Measurements from ENCODE around the gene SOX9.
"Not testable (repeated sequence)": the region's sequence is repeated elsewhere in the genome, so short reads cannot be mapped to it uniquely, and the experiment has no call there.

Gene SOX9

DNA sequence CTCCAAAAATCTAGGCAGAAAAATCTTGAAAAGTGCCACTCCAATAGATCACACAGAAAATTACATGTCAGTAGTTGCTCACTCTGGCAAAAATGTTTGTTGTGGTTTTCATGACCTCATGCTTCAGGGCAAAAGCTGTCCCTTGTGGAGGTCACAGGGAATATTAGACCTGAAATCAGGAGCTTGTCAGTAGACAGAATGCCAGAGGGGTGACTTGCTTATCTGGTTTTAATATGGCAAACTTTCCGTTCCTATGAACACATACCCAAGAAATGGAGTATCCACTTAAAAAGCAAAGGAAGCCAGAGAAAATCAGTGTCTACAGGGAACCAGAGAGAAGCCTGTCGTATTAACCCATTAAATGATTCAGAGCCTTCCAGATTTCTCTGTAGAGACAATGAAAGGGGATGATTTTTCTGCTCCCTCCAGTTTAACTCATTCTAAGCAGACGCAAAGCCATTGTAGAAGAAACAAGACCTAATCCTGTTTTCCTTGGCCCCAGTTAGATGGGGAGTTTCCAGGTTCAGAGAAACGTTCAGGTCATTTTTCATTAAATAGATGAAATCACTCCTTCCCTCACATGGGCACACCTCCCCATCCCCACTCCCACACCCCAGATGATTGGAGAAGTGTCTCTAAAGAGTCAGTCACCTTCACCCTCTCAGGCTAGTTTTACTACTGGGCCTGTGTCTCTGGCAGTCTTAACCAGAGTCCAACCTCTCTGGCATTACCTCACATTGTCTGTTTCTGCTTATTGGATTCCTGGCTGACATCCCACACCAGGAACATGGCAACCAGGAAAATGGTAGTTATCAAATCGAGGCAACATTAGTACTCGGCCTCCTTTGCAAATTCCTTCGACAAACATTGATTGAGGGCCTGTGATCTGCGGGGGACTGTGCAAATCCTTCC is 6.0 kb downstream of the SOX9 start:
- DNase-seq (ENCODE audit: low read depth, low spot score): no peak

DNA sequence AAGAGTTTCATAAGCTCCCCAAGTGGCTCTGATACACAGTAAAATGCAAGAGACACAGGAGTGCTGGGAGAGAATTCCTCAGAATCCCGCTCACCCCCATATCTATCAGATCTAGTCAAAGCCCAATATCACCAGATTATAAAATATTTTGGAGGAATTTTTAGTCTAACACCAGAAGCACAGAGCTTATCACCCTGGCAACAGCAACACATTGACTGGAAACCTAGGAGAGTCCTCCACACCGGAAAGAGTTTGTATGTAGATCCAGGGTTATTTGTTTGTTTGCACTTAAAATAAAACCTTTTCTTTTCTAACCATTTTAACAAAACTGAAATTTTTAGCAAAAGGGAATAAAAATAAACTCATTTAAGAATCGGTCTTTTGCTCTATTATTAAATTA is 7.2 kb downstream of the SOX9 start:
- DNase-seq (ENCODE audit: low read depth, low spot score): no peak

DNA sequence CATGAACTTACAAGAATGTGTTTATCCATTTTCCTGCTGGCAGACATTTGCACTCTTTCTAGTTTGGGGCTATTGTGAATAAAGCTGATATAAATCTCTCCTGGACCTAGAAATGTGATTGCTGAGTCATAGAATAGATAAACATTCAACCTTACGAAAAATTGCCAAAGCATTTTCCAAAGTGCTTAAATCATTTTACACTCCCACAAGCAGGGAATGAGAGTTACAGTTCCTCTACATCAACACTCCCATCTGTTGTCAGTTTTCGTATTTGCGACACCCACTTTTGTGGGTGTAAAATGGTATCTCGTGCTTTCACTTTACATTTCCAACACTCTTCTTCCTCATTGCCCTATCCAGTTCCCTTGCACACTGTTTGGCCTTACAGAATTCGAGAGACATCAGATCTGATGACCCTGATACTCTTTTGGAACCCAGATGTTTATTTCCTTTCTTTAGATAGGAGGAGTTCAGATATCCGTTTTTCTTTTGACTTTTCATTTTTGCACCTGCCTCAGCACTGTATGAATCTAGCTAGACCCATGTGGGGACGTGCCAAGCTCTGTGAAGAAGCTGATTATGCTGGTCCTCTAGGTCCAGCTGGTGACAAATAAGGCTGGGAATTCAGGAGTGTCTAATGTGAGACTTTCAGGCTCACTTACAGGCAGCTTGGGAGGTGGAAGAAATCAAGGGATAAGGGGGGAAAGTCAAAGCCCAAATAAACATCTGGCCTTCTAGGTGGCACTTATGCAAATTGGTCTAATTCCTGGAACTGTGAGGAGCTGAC is 14.0 kb downstream of the SOX9 start:
- DNase-seq (ENCODE audit: low read depth, low spot score): no peak

DNA sequence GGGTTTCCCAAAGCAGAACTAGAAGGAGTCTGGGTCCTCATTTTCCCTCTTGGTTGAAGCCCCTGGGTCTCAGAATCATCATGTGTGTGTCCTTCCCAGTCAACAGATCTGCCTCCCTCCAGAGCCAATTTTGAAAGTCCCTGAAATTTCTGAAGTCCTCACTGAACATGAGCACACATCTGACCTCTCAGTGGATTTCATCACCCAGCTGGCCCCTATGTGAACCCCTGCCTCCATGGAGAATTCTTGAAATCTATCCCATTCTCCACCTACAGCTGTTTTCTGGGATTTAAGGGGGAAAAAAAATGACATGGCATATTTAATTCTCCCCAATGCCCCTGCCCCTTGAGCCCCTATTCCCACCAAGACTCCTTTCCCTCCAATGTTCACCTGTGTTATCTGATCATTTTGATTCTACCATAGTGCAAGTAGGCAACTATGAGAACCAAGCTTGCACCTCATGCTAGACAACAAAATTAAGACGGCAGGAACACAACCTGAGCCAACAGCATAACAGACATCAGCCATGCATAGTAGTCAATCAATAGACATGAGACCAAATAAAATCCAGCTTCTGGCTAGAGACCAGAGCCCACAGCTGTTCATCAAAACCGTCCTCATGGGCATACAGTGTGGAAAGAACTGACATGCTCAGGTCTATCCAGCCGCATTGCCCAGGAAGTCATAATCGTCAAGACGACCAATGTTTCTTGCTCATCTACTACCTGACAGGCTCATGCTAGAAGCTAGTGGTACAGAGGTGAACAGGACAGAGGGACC is 14.9 kb downstream of the SOX9 start:
- no peak for DNase-seq (ENCODE audit: low read depth, low spot score)

DNA sequence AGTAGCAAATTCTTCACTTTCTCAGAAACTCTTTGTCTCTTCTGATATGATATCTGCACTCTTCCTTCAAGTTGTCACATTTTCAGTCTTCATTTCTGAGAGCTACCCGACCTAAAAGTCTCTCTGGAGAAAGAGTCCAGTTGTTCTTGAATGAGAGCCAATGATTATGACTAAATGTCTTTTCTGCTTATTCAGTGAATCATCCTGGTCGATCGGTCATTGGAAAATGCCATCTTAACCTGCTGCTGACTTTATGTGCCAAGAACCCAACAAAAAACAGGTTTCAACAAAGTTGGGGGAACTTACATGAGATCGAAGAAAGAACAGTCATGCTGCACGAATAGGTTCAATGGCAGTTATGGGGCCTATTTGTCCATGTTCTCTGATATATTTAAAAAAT is 15.9 kb downstream of the SOX9 start:
- no peak for DNase-seq (ENCODE audit: low read depth, low spot score)

DNA sequence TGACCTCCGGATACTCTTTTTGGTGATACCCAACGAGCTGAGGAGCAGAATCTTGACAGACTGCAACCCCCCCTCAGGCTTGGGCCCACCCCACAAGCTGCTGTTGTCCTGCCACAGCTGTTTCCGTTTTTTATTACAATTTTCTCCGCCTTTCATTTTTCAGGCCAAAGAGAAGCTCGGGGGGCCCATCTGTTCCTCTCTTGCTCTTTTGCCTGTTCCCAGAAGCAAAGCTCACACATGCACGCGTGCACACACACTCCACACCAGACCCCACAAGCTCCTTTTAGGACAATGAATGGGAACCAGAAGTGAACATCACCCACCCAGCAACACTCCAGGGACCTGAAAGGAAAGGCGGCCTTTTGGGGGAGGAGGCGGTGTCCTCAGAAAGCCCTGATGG is 16.3 kb downstream of the SOX9 start:
- DNase-seq (ENCODE audit: low read depth, low spot score): no peak

DNA sequence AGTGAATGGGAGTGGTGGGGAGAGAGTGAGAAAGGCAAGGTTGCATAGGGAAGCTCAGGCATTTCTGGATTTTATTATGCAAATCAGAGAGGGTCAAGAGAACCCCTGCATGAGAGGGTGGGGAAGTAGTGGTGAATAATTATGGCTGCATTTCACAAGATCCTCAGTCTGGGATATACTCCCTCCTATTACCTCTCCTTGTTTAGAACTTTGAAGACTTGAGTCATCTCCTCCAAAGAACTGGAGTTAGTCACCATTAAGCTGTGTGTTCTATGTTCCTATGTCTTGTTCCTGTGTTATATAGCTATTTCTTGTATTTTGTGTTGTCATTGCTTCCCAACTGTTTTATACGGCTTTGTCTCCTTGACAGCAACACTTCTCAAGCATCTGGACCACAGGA is 18.4 kb downstream of the SOX9 start:
- DNase-seq (ENCODE audit: low read depth, low spot score): no peak

DNA sequence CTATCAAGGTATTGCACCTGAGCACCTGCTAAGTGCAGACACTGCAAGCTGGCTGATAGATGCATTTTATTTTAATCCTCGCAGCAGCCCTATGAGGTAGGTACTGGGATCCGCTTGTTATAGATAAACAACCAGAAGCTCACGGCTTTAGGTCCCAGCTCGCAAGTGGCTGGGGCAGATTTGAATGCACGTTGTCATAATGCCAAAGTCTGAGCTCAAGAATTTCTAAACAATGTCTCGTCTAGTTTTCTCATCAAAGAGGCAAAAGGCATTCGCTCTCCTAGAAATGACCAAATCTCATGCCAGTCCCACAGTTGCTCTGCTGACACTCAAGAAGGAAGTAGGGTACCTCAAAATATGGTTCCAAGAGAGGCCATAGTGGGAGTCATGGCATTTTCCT is 20.5 kb downstream of the SOX9 start:
- DNase-seq (ENCODE audit: low read depth, low spot score): no peak

DNA sequence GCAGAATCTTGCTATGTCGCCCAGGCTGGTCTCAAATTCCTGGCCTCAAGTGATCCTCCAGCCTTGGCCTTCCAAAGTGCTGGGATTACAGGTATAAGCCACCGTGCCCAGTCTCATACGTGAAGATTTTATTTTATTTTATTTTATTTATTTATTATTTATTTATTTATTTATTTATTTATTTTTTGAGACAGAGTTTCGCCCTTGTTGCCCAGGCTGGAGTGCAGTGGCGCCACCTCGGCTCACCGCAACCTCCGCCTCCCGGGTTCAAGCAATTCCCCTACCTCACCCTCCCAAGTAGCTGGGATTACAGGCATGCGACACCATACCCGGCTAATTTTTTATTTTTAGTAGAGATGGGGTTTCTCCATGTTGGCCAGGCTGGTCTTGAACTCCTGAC is 21.3 kb downstream of the SOX9 start:
- not testable (repeated sequence) for DNase-seq (ENCODE audit: low read depth, low spot score)

DNA sequence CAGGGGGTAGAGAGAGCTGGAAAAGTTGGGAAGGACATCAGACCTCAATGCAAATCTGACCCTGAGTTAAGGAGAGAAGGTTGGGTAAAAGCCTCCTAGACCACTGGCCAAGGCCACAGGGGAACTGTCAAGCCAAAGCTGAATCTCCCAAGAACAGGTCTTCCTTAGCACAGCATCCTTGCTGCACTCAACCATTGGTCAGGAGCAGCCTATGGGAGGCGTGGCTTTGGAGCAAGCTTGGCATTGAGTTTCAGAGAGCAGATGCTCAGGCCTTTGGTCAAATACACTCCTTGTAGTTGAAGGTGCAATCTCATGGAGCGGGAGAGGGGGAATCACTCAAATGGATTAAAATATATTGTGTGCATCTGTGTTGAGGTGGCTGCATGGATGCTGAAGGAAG is 21.8 kb downstream of the SOX9 start:
- no peak for DNase-seq (ENCODE audit: low read depth, low spot score)

DNA sequence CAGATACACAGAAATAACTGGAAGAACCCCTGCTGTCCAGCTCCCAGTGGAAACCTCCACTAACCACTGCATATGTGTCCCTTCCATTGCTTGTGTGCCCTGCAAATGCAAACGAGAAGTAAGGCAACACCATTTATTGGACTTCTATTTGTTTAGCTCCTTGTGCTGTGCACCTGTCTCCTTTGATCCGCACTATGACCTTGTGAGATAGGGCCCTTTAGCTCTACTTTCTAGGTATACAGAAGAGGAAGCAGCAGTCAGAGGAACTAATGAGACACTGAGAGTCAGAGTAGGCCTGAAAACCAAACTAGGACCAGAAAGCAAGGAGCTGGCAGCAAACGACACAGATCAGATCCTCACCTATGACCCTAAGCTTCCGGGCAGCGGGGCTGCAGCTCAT is 22.4 kb downstream of the SOX9 start:
- DNase-seq (ENCODE audit: low read depth, low spot score): no peak

DNA sequence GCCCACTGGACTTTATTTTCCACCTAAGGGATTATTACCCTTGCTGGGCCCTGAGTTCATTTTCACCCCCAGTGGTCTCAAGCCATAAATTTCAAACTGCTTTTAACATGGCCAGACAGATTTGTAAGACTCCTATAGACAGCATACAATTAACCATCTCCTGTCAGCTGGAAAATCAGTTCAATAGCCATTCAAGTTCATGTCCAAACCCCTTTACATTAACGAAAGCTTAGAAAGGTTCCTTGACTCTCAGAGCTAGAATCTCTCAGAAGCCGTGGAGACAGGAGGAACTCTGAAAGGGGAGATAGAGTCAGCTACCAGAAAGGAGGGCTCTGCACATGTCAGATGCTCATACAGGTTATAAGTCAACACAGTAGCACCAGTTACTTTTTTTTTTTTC is 23.3 kb downstream of the SOX9 start:
- no peak for DNase-seq (ENCODE audit: low read depth, low spot score)

DNA sequence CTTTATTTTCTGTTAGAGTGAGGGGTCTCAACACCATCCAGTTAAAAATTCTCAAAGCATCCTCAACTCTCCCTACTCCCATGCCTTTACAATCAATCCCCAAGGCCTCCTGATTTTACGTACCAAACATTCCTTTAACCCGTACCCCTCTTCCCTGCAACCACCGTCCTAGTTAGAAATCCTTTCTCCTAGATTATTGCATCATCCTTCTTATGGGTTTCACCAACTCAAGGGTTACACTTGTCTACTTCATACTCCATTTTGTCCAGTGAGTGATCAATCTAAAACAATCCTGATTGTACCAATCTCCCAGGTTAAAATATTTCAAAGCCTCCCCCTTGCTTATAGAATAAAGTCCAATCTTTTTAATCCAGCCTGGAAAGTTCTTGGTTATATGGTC is 24.7 kb downstream of the SOX9 start:
- no peak for DNase-seq (ENCODE audit: low read depth, low spot score)

DNA sequence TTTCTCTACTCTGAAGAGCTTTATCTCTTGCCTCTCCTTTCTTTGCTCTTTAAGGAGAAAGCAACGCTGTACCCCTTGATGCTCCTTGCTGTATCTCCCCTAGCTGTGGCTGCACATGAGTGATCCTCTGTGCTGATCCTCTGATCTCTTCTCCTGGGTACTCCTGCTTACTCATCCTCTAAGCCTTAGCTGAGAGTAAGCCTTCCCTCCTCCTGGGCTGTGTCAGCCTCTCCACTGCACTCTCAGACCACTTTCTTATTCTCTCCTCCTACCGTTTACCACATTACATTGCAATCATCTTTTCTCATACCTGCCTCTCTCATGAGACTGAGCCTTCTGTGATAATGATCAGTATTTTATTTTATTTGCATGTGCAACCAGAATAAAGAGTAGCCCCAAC is 25.1 kb downstream of the SOX9 start:
- DNase-seq (ENCODE audit: low read depth, low spot score): no peak

DNA sequence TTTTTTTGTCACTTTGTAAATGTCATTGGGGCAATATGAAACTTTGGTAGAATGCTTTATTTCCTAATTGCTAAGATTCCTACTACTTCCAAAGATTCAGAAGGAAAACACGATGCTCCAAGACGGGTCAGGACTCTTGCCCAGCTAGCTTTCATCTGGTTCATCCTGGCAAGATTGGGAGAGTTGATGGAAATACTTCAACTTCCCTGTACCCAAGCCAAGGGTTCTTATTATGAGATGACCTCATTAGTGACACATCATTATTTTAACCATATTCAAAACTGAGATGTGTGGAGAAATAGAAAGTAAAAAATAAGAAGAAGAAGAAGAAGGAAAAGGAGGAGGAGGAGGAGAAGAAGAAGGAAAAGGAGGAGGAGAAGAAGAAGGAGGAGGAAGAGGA is 25.6 kb downstream of the SOX9 start:
- no peak for DNase-seq (ENCODE audit: low read depth, low spot score)

DNA sequence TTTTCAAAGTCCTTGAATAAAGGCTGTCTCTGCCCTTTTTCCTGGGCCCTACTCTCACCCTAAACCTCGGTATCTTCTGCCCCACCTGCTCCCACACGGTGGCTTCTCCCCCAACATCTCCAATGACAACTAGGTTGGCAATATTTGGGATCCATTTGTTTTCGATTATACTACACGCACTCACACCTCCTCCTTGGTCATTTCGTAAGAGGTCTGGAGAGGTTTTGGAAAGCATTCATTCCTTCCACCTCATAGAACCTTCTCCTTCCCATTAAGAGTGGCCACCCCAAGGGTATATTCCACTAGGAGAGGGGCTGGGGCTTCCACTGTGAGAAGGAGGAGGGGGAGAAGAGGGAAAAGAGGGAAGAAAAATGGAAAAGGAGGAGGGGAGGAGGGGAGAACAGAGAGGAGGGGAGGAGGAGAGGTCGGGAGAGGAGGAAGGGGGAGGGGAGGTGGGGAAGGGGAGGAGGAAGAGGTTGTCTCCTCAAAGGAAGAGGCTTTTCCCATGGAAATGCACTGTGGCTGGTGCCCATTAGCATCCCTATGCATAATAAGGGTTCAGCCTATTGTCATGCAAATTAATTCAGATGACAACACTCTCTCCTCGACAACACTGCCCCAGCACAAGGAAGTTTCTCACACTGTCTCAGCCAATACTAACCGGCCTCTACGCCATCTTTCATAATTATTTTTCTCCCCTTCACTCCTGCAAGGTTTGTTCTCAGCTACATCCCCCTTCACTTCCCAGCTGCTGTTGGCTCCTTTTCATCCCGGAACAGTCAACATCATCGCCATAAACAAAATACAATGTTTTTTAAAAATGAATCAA is 30.0 kb downstream of the SOX9 start:
- no peak for DNase-seq (ENCODE audit: low read depth, low spot score)

DNA sequence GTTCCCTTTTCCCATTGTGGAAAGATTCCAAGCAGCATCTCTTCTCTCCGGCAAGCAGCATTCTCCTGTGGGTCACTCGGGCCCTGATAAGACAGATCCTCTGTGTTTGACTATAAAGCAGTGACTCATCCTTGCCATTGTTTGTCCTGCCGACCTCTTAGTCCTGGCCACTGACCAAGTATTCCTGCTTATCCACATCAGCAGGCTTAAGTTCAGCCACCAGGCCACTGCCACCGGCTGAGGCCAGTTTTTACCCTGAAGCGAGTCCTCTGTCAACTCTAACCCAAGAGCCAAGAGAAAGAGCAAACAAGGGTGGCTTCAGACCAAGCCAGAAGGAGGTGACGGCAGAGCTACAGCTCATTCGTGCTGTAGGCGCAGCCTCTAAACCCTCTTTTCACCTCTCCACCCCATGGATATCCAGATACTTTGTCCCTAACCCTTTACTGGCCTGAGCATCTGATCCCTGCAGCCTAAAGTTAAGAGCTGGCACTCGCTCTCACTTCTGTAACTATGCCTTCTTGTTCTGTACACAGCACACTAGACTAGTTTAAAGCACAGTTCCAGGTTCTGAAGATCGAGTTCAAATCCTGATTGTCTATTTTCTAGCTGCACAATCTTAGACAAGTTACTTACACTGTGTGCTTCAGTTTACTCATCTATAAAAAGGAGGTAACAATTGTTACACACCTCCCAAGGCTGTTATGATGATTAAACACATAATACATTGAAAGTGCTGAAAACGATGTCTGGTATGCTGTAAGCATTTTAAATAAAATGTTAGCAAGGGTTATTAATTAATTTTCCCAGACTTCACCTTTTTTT is 31.0 kb downstream of the SOX9 start:
- no peak for DNase-seq (ENCODE audit: low read depth, low spot score)

DNA sequence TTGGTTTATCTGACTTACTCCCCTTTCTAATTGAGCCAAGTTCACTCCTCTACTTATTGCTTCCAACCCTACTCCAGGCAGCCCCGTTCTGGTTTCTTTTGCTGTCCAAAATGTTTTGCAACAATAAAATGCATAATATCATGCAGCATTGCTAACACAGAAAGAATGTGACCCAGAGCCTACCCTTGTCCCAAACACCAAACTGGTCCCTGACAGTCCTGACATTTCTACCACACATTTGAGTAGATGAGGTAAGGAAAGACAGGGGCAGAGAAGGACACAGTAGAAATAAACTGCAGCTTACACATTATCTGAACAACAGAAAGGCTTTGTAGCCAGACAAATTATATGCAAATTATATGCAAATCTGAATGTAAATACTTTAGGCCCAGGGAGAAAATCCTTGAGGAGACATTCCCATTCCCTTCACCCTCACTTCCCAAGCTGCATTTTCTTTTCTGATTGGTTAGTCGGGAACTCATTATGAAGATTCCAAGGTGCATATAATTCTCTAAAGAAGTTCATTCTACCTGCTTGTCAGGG is 31.6 kb downstream of the SOX9 start:
- no peak for DNase-seq (ENCODE audit: low read depth, low spot score)

DNA sequence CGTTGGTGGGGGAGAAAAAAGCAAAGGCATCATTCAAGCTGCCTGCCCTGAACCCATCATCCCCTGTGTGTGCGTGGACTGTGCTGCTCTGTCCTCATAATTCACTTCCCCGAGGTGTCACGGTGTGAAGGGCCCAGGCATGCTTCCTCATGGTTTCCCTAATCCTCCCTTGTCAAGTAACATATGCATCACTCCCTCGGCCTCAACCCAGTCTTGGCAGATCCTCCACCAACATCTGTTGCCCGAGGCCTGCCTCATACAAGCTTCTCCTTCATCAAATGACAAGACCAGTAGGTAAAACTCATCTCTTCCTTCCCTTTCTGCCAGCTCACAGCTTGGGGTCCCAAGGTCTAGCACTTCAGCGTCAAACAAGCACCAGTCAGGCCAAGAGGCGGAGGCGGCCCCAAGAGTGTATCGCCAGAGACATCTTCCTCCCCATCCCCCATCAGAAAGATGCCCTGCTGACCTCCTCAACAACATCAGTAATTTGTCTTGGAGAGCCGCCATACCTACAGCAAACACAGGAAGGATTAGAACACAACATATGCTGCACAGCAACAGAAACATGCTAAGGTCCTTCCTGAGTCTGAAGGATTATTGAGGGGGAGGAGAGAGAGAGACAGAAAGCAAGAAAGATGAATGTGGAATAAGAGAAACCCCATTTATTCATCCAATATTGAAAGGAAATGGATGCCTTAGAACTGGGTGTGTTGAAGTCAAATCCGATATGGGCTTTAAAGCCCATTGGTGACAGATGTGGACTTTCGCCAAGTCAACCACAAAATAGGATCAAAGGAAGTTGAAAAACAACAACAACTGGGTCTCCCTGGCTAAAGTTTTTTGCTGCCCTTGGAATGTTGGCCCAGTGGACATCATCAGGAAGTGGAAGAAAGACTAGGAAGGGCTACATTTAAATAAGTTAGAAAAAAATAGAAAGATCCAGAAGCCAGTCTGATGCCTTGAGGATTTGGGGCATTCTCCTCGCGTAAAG is 38.4 kb downstream of the SOX9 start:
- no peak for DNase-seq (ENCODE audit: low read depth, low spot score)
